ENCODE results near the gene MBD2. TPM values are rescaled to one million over a fixed set of nuclear protein-coding genes. Genes with fewer than 3 reads are reported as not detected.

The MBD2 gene
- total RNA-seq, 1 donor from 2014 or later = 30.7 TPM

DNA sequence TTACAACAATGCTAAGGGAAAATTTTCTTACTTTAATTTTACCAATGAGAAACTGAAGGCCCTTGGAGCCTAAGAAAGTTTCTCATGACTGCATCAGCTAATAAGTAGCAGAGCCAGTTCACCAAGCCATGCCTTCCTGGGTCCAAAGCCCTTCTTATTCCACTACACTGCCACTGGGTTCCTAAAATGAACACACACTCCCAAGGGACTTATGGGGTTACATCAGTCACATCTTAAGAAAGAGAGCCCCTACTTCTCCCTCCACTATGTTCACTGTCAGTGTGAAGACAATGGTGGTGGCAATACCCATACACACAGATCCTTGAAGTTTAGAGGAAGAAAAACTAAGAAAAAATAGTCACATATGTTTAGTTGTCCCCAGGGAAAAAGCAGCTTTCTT is 20.6 kb downstream of the MBD2 start:
- no peak for DNase-seq (ENCODE audit: low read depth)
- TF ChIP-seq, protein P1, sequence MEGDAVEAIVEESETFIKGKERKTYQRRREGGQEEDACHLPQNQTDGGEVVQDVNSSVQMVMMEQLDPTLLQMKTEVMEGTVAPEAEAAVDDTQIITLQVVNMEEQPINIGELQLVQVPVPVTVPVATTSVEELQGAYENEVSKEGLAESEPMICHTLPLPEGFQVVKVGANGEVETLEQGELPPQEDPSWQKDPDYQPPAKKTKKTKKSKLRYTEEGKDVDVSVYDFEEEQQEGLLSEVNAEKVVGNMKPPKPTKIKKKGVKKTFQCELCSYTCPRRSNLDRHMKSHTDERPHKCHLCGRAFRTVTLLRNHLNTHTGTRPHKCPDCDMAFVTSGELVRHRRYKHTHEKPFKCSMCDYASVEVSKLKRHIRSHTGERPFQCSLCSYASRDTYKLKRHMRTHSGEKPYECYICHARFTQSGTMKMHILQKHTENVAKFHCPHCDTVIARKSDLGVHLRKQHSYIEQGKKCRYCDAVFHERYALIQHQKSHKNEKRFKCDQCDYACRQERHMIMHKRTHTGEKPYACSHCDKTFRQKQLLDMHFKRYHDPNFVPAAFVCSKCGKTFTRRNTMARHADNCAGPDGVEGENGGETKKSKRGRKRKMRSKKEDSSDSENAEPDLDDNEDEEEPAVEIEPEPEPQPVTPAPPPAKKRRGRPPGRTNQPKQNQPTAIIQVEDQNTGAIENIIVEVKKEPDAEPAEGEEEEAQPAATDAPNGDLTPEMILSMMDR (conservative IDR thresholded peaks at IDR 0.05; ENCODE audit: low read depth, low read length) = no peak
- H3K4me3 ChIP-seq (ENCODE audit: low read depth, low read length) = no peak overlapping the region

GRCh38 chr18:54202851-54203250 is 21.6 kb downstream of the MBD2 start:
- DNase-seq (ENCODE audit: low read depth) = no peak
- TF ChIP-seq, protein P1 (conservative IDR thresholded peaks at IDR 0.05; ENCODE audit: low read depth, low read length) = no peak
- H3K4me3 ChIP-seq (ENCODE audit: low read depth, low read length) = no peak overlapping the region

DNA sequence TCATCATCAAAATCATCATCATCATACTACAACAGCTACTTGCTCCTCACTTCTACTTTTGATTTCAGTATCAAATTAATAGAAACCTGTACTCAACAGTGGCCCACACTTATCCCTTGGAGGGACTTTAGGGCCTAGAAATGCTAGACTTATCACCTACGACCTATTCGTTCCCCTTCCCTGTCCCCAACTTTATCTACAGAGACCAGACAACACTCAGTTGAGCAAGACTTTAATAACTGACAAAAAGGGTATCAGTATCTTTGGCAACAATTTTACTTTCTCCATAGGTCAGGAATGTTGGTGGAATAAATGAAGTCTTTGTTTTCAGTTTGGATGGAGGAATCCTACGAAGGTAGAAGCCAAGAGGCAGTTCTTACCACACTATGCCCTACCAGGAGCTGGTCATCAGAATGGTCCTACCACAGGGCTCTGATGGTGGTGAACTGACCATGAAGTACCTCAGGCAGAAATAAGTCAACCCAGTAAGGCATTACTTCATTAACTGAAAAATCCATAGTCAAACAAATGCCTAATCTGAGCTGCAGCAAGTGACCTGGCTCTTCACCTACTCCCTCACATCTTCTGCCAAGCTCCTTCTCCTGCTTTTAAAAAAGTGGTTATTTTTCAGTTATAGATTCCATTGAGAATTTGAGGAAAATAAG is 26.6 kb downstream of the MBD2 start:
- H3K4me3 ChIP-seq (ENCODE audit: low read depth, low read length) = no peak overlapping the region
- DNase-seq (ENCODE audit: low read depth) = no peak
- TF ChIP-seq, protein P1 (conservative IDR thresholded peaks at IDR 0.05; ENCODE audit: low read depth, low read length) = no peak

- TF ChIP-seq, protein P1 (conservative IDR thresholded peaks at IDR 0.05; ENCODE audit: low read depth, low read length) = no peak
- no peak overlapping the region for H3K4me3 ChIP-seq (ENCODE audit: low read depth, low read length)
- DNase-seq (ENCODE audit: low read depth) = no peak
These were observed 30.7 kb downstream of the MBD2 start for GRCh38 chr18:54193786-54194185.

DNA sequence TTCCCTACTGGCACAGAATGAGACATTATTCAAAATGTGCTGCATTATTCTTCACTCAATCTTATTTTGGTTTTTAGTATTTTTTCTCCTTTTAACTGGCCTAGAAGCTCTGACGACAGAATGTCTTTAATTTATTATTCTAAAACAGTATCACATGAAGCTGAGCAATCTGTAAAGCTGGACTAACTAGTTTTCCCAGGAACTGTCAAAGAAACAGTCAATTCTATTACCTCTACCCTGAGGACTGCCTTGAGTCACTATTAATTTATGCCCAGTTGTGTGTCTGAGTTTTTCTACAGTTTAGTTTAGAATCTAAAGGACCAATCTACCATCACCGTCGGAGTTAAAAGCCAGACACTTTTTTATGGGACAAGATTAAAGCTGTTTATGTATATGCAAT is 31.6 kb downstream of the MBD2 start:
- no peak for DNase-seq (ENCODE audit: low read depth)
- TF ChIP-seq, protein P1 (conservative IDR thresholded peaks at IDR 0.05; ENCODE audit: low read depth, low read length) = no peak
- H3K4me3 ChIP-seq (ENCODE audit: low read depth, low read length) = no peak overlapping the region

GRCh38 chr18:54192415-54192814 is 32.1 kb downstream of the MBD2 start:
- no peak for DNase-seq (ENCODE audit: low read depth)
- no peak overlapping the region for H3K4me3 ChIP-seq (ENCODE audit: low read depth, low read length)
- TF ChIP-seq, protein P1 (conservative IDR thresholded peaks at IDR 0.05; ENCODE audit: low read depth, low read length) = no peak

DNA sequence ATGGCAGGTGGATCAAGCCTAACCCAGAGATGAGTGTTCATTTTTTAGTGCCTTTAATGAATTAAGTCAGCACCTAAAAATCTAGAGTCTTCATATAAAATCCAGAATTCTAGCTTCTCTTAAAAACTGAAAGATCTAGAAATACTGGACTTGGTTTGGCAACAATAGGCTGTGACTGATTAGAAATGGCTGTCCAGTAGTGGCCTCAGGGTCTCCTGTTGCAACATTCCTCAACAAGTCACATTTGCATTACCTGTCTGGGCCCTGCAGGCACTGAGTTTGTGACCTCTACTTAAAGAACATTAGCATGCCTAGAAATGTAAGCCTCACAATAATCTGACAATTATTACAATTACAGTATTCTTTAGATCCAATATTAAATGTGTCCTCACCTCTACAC is 33.1 kb downstream of the MBD2 start:
- H3K4me3 ChIP-seq (ENCODE audit: low read depth, low read length) = no peak overlapping the region
- TF ChIP-seq, protein P1 (conservative IDR thresholded peaks at IDR 0.05; ENCODE audit: low read depth, low read length) = no peak
- DNase-seq (ENCODE audit: low read depth) = no peak

Measured in epithelial cell of proximal tubule (primary cell).